ENCODE measurements around the gene DYNLL1. TPM values are rescaled to one million over a fixed set of nuclear protein-coding genes. Genes with fewer than 3 reads are reported as not detected.

DYNLL1 gene
- total and polyA plus RNA-seq, 2 of the 13 experiments (the other 11 are each of a cell fraction or from before 2014, with no cell fraction given) = 271 to 294 TPM

DNA sequence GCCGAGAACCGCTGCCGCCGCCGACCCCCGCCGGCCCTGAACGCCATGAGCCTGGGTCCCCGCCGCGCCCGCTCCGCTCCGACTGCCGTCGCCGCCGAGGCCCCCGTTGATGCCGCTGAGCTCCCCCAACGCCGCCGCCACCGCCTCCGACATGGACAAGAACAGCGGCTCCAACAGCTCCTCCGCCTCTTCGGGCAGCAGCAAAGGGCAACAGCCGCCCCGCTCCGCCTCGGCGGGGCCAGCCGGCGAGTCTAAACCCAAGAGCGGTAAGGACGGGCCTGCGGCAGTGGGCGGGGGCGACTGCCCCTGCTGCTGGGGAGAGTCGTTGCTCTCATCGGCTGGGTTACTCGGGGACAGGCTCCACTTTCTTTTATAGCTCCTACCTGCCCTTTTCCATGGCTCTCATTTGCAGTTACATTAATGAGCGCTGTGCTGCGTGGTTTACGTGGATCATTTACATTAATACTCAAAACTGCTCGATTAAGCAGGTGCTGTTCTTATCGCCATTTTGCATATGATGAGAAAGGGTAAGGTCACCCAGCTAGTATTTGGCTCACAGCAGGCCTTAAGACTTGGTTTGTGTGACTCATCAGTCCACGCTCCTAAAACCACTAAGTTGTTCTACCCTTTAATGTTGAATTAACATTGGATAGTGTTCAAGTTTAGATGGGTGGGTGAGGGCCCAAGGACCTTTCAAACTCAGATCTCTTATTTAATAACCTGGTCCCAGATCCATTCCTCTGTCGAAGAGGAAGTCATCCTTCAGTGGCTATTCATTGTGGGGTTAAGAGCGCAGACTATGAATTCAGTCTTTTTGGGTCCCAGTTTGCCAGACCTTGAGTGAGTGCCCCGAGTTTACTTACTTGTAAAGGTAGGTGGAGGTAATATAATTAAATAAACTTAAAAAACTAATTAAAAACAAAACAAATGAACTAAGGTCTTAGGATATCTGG lies 39.1 kb downstream of the DYNLL1 start (continued):
- TF ChIP-seq, protein P1, sequence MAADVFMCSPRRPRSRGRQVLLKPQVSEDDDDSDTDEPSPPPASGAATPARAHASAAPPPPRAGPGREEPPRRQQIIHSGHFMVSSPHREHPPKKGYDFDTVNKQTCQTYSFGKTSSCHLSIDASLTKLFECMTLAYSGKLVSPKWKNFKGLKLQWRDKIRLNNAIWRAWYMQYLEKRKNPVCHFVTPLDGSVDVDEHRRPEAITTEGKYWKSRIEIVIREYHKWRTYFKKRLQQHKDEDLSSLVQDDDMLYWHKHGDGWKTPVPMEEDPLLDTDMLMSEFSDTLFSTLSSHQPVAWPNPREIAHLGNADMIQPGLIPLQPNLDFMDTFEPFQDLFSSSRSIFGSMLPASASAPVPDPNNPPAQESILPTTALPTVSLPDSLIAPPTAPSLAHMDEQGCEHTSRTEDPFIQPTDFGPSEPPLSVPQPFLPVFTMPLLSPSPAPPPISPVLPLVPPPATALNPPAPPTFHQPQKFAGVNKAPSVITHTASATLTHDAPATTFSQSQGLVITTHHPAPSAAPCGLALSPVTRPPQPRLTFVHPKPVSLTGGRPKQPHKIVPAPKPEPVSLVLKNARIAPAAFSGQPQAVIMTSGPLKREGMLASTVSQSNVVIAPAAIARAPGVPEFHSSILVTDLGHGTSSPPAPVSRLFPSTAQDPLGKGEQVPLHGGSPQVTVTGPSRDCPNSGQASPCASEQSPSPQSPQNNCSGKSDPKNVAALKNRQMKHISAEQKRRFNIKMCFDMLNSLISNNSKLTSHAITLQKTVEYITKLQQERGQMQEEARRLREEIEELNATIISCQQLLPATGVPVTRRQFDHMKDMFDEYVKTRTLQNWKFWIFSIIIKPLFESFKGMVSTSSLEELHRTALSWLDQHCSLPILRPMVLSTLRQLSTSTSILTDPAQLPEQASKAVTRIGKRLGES (CRISPR knock-in tag; IDR thresholded peaks at IDR 0.05; ENCODE audit: borderline replicate concordance) = no peak
- TF ChIP-seq, protein P2, sequence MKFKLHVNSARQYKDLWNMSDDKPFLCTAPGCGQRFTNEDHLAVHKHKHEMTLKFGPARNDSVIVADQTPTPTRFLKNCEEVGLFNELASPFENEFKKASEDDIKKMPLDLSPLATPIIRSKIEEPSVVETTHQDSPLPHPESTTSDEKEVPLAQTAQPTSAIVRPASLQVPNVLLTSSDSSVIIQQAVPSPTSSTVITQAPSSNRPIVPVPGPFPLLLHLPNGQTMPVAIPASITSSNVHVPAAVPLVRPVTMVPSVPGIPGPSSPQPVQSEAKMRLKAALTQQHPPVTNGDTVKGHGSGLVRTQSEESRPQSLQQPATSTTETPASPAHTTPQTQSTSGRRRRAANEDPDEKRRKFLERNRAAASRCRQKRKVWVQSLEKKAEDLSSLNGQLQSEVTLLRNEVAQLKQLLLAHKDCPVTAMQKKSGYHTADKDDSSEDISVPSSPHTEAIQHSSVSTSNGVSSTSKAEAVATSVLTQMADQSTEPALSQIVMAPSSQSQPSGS (CRISPR knock-in tag; IDR thresholded peaks at IDR 0.05) = no peak
- TF ChIP-seq RFX3 (CRISPR knock-in tag; IDR thresholded peaks at IDR 0.05) (no peak), SP2 (CRISPR knock-in tag; IDR thresholded peaks at IDR 0.05) (no peak), KMT2B (CRISPR knock-in tag; IDR thresholded peaks at IDR 0.05) (no peak; the same call in 1 of the 2 replicates), STAG1 (CRISPR knock-in tag; IDR thresholded peaks at IDR 0.05) (no peak), WIZ (CRISPR knock-in tag; IDR thresholded peaks at IDR 0.05) (no peak), IRF2 (CRISPR knock-in tag; IDR thresholded peaks at IDR 0.05) (no peak), ZSCAN31 (CRISPR knock-in tag; IDR thresholded peaks at IDR 0.05; ENCODE audit: low read depth) (0 out of 2 replicates have a peak, but pooled peaks have one; percentile 57), ZKSCAN5 (CRISPR knock-in tag; IDR thresholded peaks at IDR 0.05) (no peak), KLF15 (CRISPR knock-in tag; IDR thresholded peaks at IDR 0.05; ENCODE audit: borderline replicate concordance) (no peak), ZNF577 (CRISPR knock-in tag; IDR thresholded peaks at IDR 0.05; ENCODE audit: borderline replicate concordance, low read depth) (no peak), ZNF713 (CRISPR knock-in tag; IDR thresholded peaks at IDR 0.05) (no peak), DMAP1 (CRISPR knock-in tag; IDR thresholded peaks at IDR 0.05) (no peak), ZNF331 (CRISPR knock-in tag; IDR thresholded peaks at IDR 0.05) (no peak), ZNF292 (CRISPR knock-in tag; IDR thresholded peaks at IDR 0.05; ENCODE audit: borderline replicate concordance, low read depth) (no peak)
- TF ChIP-seq, protein P3, sequence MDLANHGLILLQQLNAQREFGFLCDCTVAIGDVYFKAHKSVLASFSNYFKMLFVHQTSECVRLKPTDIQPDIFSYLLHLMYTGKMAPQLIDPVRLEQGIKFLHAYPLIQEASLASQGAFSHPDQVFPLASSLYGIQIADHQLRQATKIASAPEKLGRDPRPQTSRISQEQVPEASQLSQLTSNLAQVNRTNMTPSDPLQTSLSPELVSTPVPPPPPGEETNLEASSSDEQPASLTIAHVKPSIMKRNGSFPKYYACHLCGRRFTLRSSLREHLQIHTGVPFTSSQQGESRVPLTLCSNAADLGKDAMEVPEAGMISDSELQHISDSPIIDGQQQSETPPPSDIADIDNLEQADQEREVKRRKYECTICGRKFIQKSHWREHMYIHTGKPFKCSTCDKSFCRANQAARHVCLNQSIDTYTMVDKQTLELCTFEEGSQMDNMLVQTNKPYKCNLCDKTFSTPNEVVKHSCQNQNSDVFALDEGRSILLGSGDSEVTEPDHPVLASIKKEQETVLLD (CRISPR knock-in tag; IDR thresholded peaks at IDR 0.05; ENCODE audit: low read depth) = no peak
- TF ChIP-seq, protein P4, sequence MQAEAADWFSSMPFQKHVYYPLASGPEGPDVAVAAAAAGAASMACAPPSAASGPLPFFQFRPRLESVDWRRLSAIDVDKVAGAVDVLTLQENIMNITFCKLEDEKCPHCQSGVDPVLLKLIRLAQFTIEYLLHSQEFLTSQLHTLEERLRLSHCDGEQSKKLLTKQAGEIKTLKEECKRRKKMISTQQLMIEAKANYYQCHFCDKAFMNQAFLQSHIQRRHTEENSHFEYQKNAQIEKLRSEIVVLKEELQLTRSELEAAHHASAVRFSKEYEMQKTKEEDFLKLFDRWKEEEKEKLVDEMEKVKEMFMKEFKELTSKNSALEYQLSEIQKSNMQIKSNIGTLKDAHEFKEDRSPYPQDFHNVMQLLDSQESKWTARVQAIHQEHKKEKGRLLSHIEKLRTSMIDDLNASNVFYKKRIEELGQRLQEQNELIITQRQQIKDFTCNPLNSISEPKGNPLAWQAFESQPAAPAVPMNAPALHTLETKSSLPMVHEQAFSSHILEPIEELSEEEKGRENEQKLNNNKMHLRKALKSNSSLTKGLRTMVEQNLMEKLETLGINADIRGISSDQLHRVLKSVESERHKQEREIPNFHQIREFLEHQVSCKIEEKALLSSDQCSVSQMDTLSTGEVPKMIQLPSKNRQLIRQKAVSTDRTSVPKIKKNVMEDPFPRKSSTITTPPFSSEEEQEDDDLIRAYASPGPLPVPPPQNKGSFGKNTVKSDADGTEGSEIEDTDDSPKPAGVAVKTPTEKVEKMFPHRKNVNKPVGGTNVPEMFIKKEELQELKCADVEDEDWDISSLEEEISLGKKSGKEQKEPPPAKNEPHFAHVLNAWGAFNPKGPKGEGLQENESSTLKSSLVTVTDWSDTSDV (CRISPR knock-in tag; IDR thresholded peaks at IDR 0.05) = no peak
- TF ChIP-seq, protein P5, sequence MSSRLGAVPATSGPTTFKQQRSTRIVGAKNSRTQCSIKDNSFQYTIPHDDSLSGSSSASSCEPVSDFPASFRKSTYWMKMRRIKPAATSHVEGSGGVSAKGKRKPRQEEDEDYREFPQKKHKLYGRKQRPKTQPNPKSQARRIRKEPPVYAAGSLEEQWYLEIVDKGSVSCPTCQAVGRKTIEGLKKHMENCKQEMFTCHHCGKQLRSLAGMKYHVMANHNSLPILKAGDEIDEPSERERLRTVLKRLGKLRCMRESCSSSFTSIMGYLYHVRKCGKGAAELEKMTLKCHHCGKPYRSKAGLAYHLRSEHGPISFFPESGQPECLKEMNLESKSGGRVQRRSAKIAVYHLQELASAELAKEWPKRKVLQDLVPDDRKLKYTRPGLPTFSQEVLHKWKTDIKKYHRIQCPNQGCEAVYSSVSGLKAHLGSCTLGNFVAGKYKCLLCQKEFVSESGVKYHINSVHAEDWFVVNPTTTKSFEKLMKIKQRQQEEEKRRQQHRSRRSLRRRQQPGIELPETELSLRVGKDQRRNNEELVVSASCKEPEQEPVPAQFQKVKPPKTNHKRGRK (CRISPR knock-in tag; IDR thresholded peaks at IDR 0.05) = no peak
